HG02571 (cell line): Measurements from ENCODE around the gene NPC2.

Experiments
- ATAC-seq: cut with Tn5 transposase; IDR thresholded peaks from one replicate; pipeline ENCODE4 v1.9.1; 2021; ENCODE audit warnings: mild to moderate bottlenecking, moderate library complexity; ENCODE audit not compliant: unreplicated experiment

The NPC2 gene

GRCh38 chr14:74519316-74520074, 26.4 kb upstream of the NPC2 start:
- no peak for ATAC-seq

- ATAC-seq = no peak
Measured at GRCh38 chr14:74518221-74518620, 25.1 kb upstream of the NPC2 start.

- ATAC-seq = no peak
Measured at GRCh38 chr14:74517731-74518130, 24.6 kb upstream of the NPC2 start.

GRCh38 chr14:74516451-74517160, 23.5 kb upstream of the NPC2 start:
- no peak for ATAC-seq

GRCh38 chr14:74515891-74516412, 22.8 kb upstream of the NPC2 start:
- no peak for ATAC-seq

- ATAC-seq = no peak
Measured at GRCh38 chr14:74514471-74514941, 21.4 kb upstream of the NPC2 start.

- ATAC-seq = no peak
Measured at GRCh38 chr14:74511966-74512830, 19.1 kb upstream of the NPC2 start.

- ATAC-seq = no peak
Measured at GRCh38 chr14:74510959-74511409, 17.9 kb upstream of the NPC2 start.

GRCh38 chr14:74510223-74510931, 17.3 kb upstream of the NPC2 start:
- no peak for ATAC-seq

GRCh38 chr14:74509587-74510222, 16.6 kb upstream of the NPC2 start:
- ATAC-seq = no peak

- ATAC-seq = no peak
Measured at GRCh38 chr14:74508844-74509428, 15.8 kb upstream of the NPC2 start.

GRCh38 chr14:74508292-74508731, 15.2 kb upstream of the NPC2 start:
- ATAC-seq = no peak

- no peak for ATAC-seq
Measured at GRCh38 chr14:74507840-74508239, 14.7 kb upstream of the NPC2 start.

GRCh38 chr14:74507085-74507484, 14.0 kb upstream of the NPC2 start:
- no peak for ATAC-seq

GRCh38 chr14:74506411-74506851, 13.3 kb upstream of the NPC2 start:
- ATAC-seq = no peak

GRCh38 chr14:74505831-74506230, 12.7 kb upstream of the NPC2 start:
- ATAC-seq = no peak

GRCh38 chr14:74504874-74505720, 12.0 kb upstream of the NPC2 start:
- ATAC-seq = no peak

- no peak for ATAC-seq
Measured at GRCh38 chr14:74504412-74504811, 11.3 kb upstream of the NPC2 start.
